ENCODE measurements around the gene CBX2. TPM values are rescaled to one million over a fixed set of nuclear protein-coding genes. Genes with fewer than 3 reads are reported as not detected.
A peak's percentile ranks its signal among the peaks of the same experiment; 100 is the strongest.

CBX2 gene
- total RNA-seq, 1 experiment from 2014 or later: 79.4 TPM

DNA sequence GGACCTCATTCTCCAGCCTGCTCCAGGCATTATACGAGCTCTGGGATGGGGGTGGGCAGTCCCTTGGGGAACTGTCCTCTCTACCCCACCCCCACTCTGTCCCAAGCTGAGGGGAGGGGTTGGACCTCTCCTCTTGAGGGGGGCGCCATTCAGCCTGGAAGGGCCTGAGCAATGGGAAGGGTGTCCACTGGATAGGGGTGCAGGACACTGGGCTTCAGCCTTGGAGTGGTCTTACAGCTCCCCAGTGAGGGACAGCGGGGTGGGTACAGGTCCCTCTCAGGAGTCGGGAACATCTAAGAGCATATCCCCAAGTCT lies 28.5 kb downstream of the CBX2 start:
- H2BK12ac ChIP-seq (ENCODE audit: insufficient read length, low read depth, low read length): no peak overlapping the region
- Mint-ChIP-seq H3K4me3 (peak overlapping the region in 1 of 2 experiments; percentile 28; a peak in 2 of 5 replicates), H3K4me1 (peaks cover 44 to 59% of the 10 kb centered on the region in 2 experiments), H3K36me3 (ENCODE audit: insufficient read depth in 1 of 3, low read depth in 3 of 3) (no peaks in the 10 kb centered on the region; a peak in 1 of 7 replicates), H3K27me3 (ENCODE audit: low read depth) (peaks cover 98% of the 10 kb centered on the region), H3K27ac (no peak overlapping the region), H3K9me3 (peaks cover 9 to 13% of the 10 kb centered on the region in 2 experiments; a peak in 4 of 5 replicates)
- no peak overlapping the region for H3K4ac ChIP-seq (ENCODE audit: low read depth, low read length)
- H3K4me1 ChIP-seq (ENCODE audit: insufficient read depth, low read length): no peaks in the 10 kb centered on the region; the same call in 1 of the 2 replicates
- no peak overlapping the region for H2AK5ac ChIP-seq (ENCODE audit: insufficient read length, low read length)
- no peak overlapping the region for H2AFZ ChIP-seq (ENCODE audit: low read length)
- no peak overlapping the region for H4K5ac ChIP-seq (ENCODE audit: insufficient read length, low read depth, low read length)
- no peak overlapping the region for H2BK15ac ChIP-seq (ENCODE audit: low read depth, low read length)
- H3K18ac ChIP-seq (ENCODE audit: insufficient read length, low read depth, low read length): no peak overlapping the region
- no peaks in the 10 kb centered on the region for H3K79me2 ChIP-seq (ENCODE audit: insufficient read depth, low read length)
- TF ChIP-seq, protein P1, sequence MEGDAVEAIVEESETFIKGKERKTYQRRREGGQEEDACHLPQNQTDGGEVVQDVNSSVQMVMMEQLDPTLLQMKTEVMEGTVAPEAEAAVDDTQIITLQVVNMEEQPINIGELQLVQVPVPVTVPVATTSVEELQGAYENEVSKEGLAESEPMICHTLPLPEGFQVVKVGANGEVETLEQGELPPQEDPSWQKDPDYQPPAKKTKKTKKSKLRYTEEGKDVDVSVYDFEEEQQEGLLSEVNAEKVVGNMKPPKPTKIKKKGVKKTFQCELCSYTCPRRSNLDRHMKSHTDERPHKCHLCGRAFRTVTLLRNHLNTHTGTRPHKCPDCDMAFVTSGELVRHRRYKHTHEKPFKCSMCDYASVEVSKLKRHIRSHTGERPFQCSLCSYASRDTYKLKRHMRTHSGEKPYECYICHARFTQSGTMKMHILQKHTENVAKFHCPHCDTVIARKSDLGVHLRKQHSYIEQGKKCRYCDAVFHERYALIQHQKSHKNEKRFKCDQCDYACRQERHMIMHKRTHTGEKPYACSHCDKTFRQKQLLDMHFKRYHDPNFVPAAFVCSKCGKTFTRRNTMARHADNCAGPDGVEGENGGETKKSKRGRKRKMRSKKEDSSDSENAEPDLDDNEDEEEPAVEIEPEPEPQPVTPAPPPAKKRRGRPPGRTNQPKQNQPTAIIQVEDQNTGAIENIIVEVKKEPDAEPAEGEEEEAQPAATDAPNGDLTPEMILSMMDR (conservative IDR thresholded peaks at IDR 0.05): no peak
- H3K14ac ChIP-seq (ENCODE audit: insufficient read depth, low read length): no peak overlapping the region
- no peak overlapping the region for H3K56ac ChIP-seq (ENCODE audit: insufficient read length, low read depth, low read length)
- H3K23ac ChIP-seq (ENCODE audit: insufficient read length, low read depth, low read length): no peak overlapping the region
- H2BK5ac ChIP-seq (ENCODE audit: insufficient read length, low read length): no peak overlapping the region
- no peak overlapping the region for H3K9ac ChIP-seq (ENCODE audit: extremely low read depth, insufficient read length, low read length)
- H4K20me1 ChIP-seq (ENCODE audit: control insufficient read depth, insufficient read depth, insufficient read length): no peaks in the 10 kb centered on the region
- no peak overlapping the region for H2BK20ac ChIP-seq (ENCODE audit: low read depth, low read length, poor library complexity, severe bottlenecking)
- H2BK120ac ChIP-seq (ENCODE audit: low read depth, low read length, poor library complexity, severe bottlenecking): no peak overlapping the region
- H3K4me2 ChIP-seq (ENCODE audit: insufficient read depth, insufficient read length, low read length): no peak overlapping the region
- WGBS (ENCODE audit: extremely low coverage, insufficient read length, low lambda C conversion rate): no CpG with 5 or more reads among the region's 4 CpGs
- no peak overlapping the region for H4K91ac ChIP-seq (ENCODE audit: insufficient read length, low read depth, low read length)
- no peak overlapping the region for H4K8ac ChIP-seq (replicated peaks; ENCODE audit: insufficient read length, low read depth, low read length)
- no peaks in the 10 kb centered on the region for H3K9me3 ChIP-seq (ENCODE audit: control insufficient read depth, low read depth, low read length)
- H3K27me3 ChIP-seq (ENCODE audit: insufficient read depth, low read length): peaks cover 88% of the 10 kb centered on the region
- H3K23me2 ChIP-seq (ENCODE audit: insufficient read length, low read depth, low read length, poor library complexity, severe bottlenecking): peaks cover 2% of the 10 kb centered on the region
- no peak for DNase-seq
- H3K79me1 ChIP-seq (ENCODE audit: insufficient read depth, low read depth, low read length, poor library complexity, severe bottlenecking): no peaks in the 10 kb centered on the region
- H3K27ac ChIP-seq (ENCODE audit: insufficient read length, low read depth, low read length): no peak overlapping the region
- H3T11ph ChIP-seq (ENCODE audit: low read length): no peak overlapping the region
